HFFc6 (cell line): ENCODE results near the gene TTC38. TPM values are rescaled to one million over a fixed set of nuclear protein-coding genes. Genes with fewer than 3 reads are reported as not detected.

Experiments
- DNase-seq: peaks from one replicate; pipeline ENCODE4 v3.0.0-alpha.2; 2018
- H3K27ac Mint-ChIP-seq: 2 replicates; pipeline ENCODE4 v1.8.0; 2020; ENCODE audit warnings: mild to moderate bottlenecking, mixed read lengths
- H3K27me3 Mint-ChIP-seq: 2 replicates; pipeline ENCODE4 v1.8.0; 2021; ENCODE audit warnings: mild to moderate bottlenecking, moderate library complexity, mixed read lengths; ENCODE audit not compliant: insufficient read depth
- H3K36me3 Mint-ChIP-seq: 2 replicates; pipeline ENCODE4 v1.8.0; 2021; ENCODE audit warnings: low read depth, mixed read lengths
- H3K4me1 Mint-ChIP-seq: 2 replicates; pipeline ENCODE4 v1.8.0; 2020; ENCODE audit warnings: low read depth, mixed read lengths
- H3K4me3 Mint-ChIP-seq: 2 replicates; pipeline ENCODE4 v1.8.0; 2020; ENCODE audit warnings: mild to moderate bottlenecking, moderate library complexity, mixed read lengths
- H3K9me3 Mint-ChIP-seq: 2 replicates; pipeline ENCODE4 v1.8.0; 2020; ENCODE audit warnings: mild to moderate bottlenecking, mixed read lengths
- CTCF ChIP-seq: fragments of 200-600 bp; sonication (generic); IDR thresholded peaks from 2 replicates; pipeline ENCODE4 v1.5.0; 2021; ENCODE audit warnings: antibody characterized with exemption, mild to moderate bottlenecking
- total RNA-seq, 6 experiments: library from RNA; stranded (reverse); fragmentation: NEBNext Ultra II Directional; extraction: Animal tissue kit (Norgen Biotek cat#: 25700); gene quantifications; 2 replicates in 1 of 6; 3 replicates in 5 of 6; pipeline ENCODE4 v1.2.3, GENCODE V29; 2021

TTC38 gene
- total RNA-seq, 6 experiments from 2014 or later = 31.2 to 38.6 (median 36.6) TPM

- H3K9me3 Mint-ChIP-seq = no peaks in the 10 kb centered on the region
- no peak for TF ChIP-seq CTCF
- no peak overlapping the region for H3K4me3 Mint-ChIP-seq
- H3K27me3 Mint-ChIP-seq = peaks cover 4% of the 10 kb centered on the region
- H3K27ac Mint-ChIP-seq = no peak overlapping the region
- H3K4me1 Mint-ChIP-seq = no peaks in the 10 kb centered on the region
- peaks cover 14% of the 10 kb centered on the region for H3K36me3 Mint-ChIP-seq
- DNase-seq = no peak
Observed at GRCh38 chr22:46327691-46328465, 60.1 kb downstream of the TTC38 start.

- Mint-ChIP-seq H3K9me3 (no peaks in the 10 kb centered on the region), H3K27me3 (peaks cover 4% of the 10 kb centered on the region), H3K4me3 (no peak overlapping the region), H3K4me1 (no peaks in the 10 kb centered on the region), H3K36me3 (peaks cover 13% of the 10 kb centered on the region; the same call in 1 of the 2 replicates), H3K27ac (no peak overlapping the region)
- DNase-seq = no peak
- TF ChIP-seq CTCF = no peak
Observed at GRCh38 chr22:46328797-46329196, 61.0 kb downstream of the TTC38 start.

- no peak for DNase-seq
- Mint-ChIP-seq H3K36me3 (peaks cover 18% of the 10 kb centered on the region; the same call in 1 of the 2 replicates), H3K27ac (no peak overlapping the region)
Observed at GRCh38 chr22:46329616-46330015, 61.8 kb downstream of the TTC38 start.

GRCh38 chr22:46330426-46330825 is 62.6 kb downstream of the TTC38 start:
- no peak for DNase-seq
- Mint-ChIP-seq H3K27me3 (peaks cover 4% of the 10 kb centered on the region), H3K27ac (no peak overlapping the region), H3K9me3 (no peaks in the 10 kb centered on the region), H3K36me3 (peaks cover 19% of the 10 kb centered on the region; the same call in 1 of the 2 replicates), H3K4me3 (no peak overlapping the region), H3K4me1 (peaks cover 9% of the 10 kb centered on the region; the same call in 1 of the 2 replicates)
- no peak for TF ChIP-seq CTCF

More at GRCh38 chr22:46329616-46330015, 61.8 kb downstream of the TTC38 start:
- no peak for TF ChIP-seq CTCF
- peaks cover 4% of the 10 kb centered on the region; the same call in 1 of the 2 replicates for H3K4me1 Mint-ChIP-seq
- H3K4me3 Mint-ChIP-seq = no peak overlapping the region
- no peaks in the 10 kb centered on the region for H3K9me3 Mint-ChIP-seq
- peaks cover 4% of the 10 kb centered on the region for H3K27me3 Mint-ChIP-seq

- TF ChIP-seq CTCF = no peak
- no peak overlapping the region for H3K27ac Mint-ChIP-seq
- DNase-seq = no peak
- no peak overlapping the region for H3K4me3 Mint-ChIP-seq
- no peaks in the 10 kb centered on the region for H3K9me3 Mint-ChIP-seq
- peaks cover 12% of the 10 kb centered on the region for H3K4me1 Mint-ChIP-seq
- peaks cover 16% of the 10 kb centered on the region; the same call in 1 of the 2 replicates for H3K36me3 Mint-ChIP-seq
- peaks cover 4% of the 10 kb centered on the region; the same call in 1 of the 2 replicates for H3K27me3 Mint-ChIP-seq
Observed at GRCh38 chr22:46331496-46331895, 63.7 kb downstream of the TTC38 start.
